ENCODE results near the gene NFIL3. TPM values are rescaled to one million over a fixed set of nuclear protein-coding genes. Genes with fewer than 3 reads are reported as not detected.

Gene NFIL3
- total RNA-seq, 1 donor from 2014 or later: 26.3 TPM

DNA sequence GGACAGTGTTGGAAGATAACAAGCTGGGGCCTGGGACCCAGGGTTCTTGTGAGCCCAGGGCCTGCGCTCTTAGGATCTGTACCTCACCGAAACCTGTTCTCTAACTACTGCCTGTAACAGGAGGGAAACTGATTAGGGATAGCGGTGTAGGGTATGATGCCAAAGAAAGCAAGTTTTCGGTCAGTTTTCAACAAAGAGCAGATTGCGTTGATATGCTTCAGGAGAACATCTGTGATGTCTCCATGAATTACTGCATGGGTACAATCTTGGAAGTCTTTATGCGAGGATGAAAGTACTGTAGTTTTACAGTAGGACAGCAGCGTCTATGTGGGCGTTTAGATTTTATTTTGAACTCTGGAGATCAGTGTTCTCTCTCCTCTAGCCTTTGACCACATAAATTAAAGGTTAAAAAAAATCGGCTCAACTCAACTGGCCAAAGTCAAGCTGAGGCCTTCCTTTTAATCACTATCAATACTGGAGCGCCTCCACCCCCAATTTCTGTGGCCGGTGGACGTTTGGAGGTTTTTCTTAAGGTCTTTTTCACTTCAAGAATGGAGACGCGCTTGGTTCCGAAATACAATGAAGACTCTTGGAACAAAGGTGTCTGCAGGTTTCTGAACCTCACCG, 3.0 kb downstream of the NFIL3 start:
- no peaks in the 10 kb centered on the region for H3K9me3 Mint-ChIP-seq
- no peaks in the 10 kb centered on the region for H3K36me3 Mint-ChIP-seq
- H3K4me3 Mint-ChIP-seq: peak overlapping the region; percentile 94
- TF ChIP-seq, protein P1, sequence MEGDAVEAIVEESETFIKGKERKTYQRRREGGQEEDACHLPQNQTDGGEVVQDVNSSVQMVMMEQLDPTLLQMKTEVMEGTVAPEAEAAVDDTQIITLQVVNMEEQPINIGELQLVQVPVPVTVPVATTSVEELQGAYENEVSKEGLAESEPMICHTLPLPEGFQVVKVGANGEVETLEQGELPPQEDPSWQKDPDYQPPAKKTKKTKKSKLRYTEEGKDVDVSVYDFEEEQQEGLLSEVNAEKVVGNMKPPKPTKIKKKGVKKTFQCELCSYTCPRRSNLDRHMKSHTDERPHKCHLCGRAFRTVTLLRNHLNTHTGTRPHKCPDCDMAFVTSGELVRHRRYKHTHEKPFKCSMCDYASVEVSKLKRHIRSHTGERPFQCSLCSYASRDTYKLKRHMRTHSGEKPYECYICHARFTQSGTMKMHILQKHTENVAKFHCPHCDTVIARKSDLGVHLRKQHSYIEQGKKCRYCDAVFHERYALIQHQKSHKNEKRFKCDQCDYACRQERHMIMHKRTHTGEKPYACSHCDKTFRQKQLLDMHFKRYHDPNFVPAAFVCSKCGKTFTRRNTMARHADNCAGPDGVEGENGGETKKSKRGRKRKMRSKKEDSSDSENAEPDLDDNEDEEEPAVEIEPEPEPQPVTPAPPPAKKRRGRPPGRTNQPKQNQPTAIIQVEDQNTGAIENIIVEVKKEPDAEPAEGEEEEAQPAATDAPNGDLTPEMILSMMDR (IDR thresholded peaks at IDR 0.05; ENCODE audit: unreplicated experiment): no peak
- H3K27me3 Mint-ChIP-seq (ENCODE audit: low read depth): peaks cover 21% of the 10 kb centered on the region
- H3K4me1 Mint-ChIP-seq: peaks cover 59% of the 10 kb centered on the region
- DNase-seq (ENCODE audit: low spot score in 2 of 2, unreplicated experiment in 2 of 2): no peak
- H3K27ac Mint-ChIP-seq: peak overlapping the region; percentile 71

DNA sequence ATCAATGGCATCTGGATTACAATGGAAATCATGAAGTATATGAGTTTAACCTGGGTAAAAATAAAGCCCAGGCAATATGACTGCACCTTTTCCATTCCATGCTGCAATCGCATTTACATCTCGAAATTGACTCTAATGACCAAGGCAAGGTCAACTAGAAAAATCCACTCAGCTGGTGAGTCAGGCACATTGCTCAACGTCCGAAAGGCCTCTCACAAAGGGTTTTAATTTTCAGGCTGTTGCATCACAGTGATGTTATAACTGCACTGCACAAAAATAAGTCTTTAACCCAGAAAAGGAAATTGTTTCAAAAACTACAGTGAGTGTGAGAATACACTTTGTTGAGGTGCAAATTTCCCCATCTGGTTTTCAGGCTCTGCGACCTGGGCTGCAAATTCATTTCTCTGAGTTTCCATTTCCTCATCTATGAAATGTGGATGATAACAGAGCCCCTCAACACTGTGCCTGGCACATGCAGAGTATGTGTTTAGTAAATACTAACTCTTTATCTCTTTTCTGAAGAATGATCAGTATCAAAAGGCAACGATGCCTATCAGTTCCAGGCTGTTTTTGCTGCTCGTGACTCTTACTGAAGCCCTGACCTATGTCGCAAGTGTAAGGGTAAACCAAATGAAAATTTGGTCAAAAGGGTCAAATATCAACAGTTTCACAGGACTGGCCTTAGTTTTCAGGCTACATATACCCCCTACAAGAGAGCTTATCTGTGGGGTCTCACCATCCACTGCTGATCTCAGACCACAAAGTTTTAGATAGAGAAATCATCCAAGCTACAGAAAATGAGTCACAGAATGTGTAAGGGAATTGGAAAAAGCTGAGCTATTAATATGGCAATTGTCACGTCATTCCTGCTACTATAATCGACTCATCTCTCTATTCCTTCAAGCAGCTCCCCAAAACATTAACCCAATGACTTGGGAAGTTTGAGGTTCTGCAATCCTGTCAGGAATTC, 4.1 kb downstream of the NFIL3 start:
- no peaks in the 10 kb centered on the region for H3K9me3 Mint-ChIP-seq
- no peak overlapping the region for H3K27ac Mint-ChIP-seq
- no peak for DNase-seq (ENCODE audit: low spot score in 2 of 2, unreplicated experiment in 2 of 2)
- peaks cover 48% of the 10 kb centered on the region for H3K4me1 Mint-ChIP-seq
- TF ChIP-seq, protein P1 (IDR thresholded peaks at IDR 0.05; ENCODE audit: unreplicated experiment): no peak
- peaks cover 10% of the 10 kb centered on the region for H3K27me3 Mint-ChIP-seq (ENCODE audit: low read depth)
- no peak overlapping the region for H3K4me3 Mint-ChIP-seq
- no peaks in the 10 kb centered on the region for H3K36me3 Mint-ChIP-seq

DNA sequence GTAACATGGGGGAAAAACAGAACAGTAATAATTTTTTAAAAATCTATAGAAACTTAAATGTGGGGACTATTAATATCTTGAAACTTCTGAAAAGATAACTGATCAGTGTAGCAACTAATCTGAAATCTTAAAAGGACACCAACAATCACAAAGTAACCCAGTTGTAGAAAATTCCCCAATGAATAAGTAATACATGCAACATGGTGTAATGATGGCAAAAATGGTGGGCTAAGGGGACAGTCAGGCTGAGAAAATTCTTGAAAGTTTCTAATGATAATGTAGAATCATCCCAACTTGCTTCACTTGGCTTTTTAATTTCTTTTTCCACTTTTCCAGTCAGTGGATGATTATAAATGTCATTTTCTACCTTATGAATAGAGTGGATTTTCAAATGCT, 5.4 kb downstream of the NFIL3 start:
- no peak for DNase-seq (ENCODE audit: low spot score in 2 of 2, unreplicated experiment in 2 of 2)
- TF ChIP-seq, protein P1 (IDR thresholded peaks at IDR 0.05; ENCODE audit: unreplicated experiment): no peak
- Mint-ChIP-seq H3K36me3 (no peaks in the 10 kb centered on the region), H3K4me1 (peaks cover 47% of the 10 kb centered on the region), H3K27ac (peak overlapping the region; percentile 15), H3K9me3 (no peaks in the 10 kb centered on the region), H3K4me3 (no peak overlapping the region), H3K27me3 (ENCODE audit: low read depth) (peaks cover 12% of the 10 kb centered on the region)

DNA sequence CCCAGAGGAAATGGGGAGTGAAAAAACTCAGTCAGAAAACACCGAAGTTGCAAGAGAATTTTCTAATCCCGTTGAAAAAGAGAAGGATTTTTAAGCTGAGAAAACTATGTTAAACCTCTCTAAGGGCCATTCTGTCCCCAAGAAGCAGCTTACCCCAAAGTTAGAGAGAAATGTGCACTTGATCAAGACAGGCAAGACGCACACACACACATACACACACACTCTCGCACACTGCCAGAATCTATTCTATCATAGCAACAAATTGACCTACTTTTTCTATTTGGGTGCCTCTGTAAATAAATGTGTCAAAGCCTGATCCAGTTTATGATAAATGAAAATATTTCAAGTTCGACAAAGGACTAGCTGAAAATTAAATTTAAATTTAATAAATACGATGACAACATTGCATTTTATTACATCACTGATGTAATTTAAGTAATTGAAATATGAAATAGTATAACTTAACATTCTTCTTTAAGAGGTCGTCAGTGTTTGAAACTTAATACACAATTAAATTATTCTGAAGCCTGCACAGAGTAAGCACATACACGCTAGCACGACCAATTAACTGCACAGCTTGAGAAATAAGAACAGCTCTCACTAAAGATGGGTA, 5.9 kb downstream of the NFIL3 start:
- H3K9me3 Mint-ChIP-seq: no peaks in the 10 kb centered on the region
- TF ChIP-seq, protein P1 (IDR thresholded peaks at IDR 0.05; ENCODE audit: unreplicated experiment): no peak
- peaks cover 47% of the 10 kb centered on the region for H3K4me1 Mint-ChIP-seq
- peaks cover 12% of the 10 kb centered on the region for H3K27me3 Mint-ChIP-seq (ENCODE audit: low read depth)
- no peaks in the 10 kb centered on the region for H3K36me3 Mint-ChIP-seq
- no peak overlapping the region for H3K4me3 Mint-ChIP-seq
- H3K27ac Mint-ChIP-seq: no peak overlapping the region
- no peak for DNase-seq (ENCODE audit: low spot score in 2 of 2, unreplicated experiment in 2 of 2)

DNA sequence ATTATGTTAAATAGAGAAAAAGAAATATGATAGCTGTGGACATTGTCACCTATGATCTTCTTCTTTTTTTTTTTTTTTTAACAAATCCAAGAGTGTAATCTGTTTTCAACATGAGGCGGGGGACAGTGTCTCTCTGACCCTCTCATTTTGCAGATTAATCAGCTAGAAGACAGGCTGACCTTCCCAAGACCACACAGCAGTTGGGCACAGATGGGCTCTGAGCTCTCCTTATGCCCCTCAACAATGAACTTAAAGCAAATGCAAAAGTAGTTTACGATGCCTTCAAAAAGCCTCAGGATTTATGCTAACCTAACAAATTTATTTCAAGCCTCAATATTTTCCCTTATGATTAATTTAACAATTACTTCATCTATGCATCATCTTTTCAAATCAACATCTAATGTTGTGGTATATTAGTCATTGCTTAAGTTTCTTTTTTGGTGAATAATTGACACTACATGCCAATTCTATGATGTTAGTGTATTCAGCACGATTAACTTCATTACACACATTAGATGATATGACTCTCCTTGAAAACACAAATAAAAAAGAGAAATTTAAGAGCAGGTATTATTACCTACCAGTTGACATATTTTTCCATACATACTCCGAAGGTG, 7.4 kb downstream of the NFIL3 start:
- no peak for DNase-seq (ENCODE audit: low spot score in 2 of 2, unreplicated experiment in 2 of 2)
- H3K27ac Mint-ChIP-seq: no peak overlapping the region
- peaks cover 42% of the 10 kb centered on the region for H3K4me1 Mint-ChIP-seq

More for the DNA sequence above, 7.4 kb downstream of the NFIL3 start:
- TF ChIP-seq, protein P1 (IDR thresholded peaks at IDR 0.05; ENCODE audit: unreplicated experiment): no peak
- Mint-ChIP-seq H3K36me3 (no peaks in the 10 kb centered on the region), H3K27me3 (ENCODE audit: low read depth) (peaks cover 12% of the 10 kb centered on the region), H3K9me3 (no peaks in the 10 kb centered on the region), H3K4me3 (no peak overlapping the region)

Measured in mesothelial cell of epicardium (in vitro differentiated cells).